ENCODE results near the gene RGS10.

The RGS10 gene

GRCh38 chr10:119555178-119555784, 12.8 kb upstream of the RGS10 start:
- TF ChIP-seq, protein P1, sequence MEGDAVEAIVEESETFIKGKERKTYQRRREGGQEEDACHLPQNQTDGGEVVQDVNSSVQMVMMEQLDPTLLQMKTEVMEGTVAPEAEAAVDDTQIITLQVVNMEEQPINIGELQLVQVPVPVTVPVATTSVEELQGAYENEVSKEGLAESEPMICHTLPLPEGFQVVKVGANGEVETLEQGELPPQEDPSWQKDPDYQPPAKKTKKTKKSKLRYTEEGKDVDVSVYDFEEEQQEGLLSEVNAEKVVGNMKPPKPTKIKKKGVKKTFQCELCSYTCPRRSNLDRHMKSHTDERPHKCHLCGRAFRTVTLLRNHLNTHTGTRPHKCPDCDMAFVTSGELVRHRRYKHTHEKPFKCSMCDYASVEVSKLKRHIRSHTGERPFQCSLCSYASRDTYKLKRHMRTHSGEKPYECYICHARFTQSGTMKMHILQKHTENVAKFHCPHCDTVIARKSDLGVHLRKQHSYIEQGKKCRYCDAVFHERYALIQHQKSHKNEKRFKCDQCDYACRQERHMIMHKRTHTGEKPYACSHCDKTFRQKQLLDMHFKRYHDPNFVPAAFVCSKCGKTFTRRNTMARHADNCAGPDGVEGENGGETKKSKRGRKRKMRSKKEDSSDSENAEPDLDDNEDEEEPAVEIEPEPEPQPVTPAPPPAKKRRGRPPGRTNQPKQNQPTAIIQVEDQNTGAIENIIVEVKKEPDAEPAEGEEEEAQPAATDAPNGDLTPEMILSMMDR (IDR thresholded peaks at IDR 0.05), result no peak

GRCh38 chr10:119550827-119551226, 8.3 kb upstream of the RGS10 start:
- TF ChIP-seq, protein P1 (IDR thresholded peaks at IDR 0.05), result no peak

DNA sequence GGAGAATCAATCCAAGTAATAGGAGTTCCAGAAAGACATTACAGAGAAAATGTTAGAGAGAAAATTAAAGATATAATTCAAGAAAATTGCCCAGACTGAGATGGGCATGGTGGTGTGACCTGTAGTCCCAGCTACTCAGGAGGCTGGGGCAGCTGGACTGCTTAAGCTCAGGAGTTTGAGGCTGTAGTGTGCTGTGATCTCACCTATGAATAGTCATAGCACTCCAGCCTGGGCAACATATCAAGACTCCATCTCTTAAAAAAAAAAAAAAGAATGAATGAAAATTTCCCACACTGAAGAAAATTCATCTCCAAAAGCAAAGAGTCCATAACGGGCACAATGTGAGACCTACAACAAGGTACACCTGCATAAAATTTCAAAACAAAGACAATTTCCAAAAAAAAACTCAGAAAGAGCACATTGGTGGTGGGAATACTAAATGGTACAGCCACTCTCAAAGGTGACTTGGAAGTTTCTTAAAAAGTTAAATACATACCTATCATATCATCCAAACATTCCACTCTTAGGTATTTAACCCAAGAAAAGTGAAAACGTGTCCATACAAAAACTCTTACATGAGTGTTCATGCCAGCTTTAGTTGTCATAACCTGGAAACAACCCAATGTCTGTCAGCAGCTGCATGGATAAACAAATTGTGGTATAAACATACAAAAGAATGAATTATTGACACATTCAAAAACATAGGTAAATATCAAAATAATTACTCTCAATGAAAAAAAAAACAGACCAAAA, 6.9 kb upstream of the RGS10 start:
- TF ChIP-seq, protein P1 (IDR thresholded peaks at IDR 0.05), result no peak

- TF ChIP-seq, protein P1 (IDR thresholded peaks at IDR 0.05), result no peak
Observed at GRCh38 chr10:119546009-119546408, 3.5 kb upstream of the RGS10 start.

GRCh38 chr10:119545310-119545709, 2.8 kb upstream of the RGS10 start:
- TF ChIP-seq, protein P1 (IDR thresholded peaks at IDR 0.05), result no peak

DNA sequence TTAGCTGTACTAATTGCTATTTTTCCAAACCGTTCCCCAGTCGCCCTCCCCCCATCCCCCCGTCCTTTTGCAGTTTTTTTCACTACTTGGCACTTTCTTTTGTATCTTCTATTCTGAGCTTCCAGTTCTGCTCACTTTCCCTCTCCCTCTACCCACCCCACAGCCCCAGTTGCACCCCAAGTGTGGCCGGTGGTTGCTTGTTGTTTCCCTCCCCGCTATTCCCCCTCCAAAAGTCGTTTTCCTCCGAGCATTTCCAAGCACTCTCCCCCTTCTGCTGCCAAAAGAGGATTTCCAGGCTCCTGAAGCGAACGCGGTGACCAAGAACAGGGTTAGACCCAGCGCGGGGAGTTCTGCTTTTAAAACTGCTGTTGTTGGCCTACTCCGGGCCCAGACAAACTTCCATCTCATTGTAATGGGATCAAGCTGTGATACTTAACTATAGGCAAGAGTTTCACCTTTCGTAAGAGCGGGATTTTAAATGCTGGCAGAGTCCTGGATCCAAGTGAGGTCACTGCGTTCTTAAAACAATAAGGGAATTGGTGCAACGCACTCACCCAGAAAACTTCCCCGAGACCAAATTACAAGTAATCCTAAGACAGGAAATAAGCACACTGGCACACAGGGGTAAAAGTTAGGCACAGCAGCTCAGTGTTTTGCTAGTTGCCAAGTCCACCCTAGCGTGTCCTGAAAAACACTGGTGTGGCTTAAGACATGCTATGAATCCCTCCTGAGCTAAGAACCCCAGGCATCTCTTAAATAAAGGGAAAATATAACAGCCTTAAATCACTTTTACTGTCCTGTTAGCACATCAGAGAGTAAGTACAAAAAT, 1.5 kb upstream of the RGS10 start:
- TF ChIP-seq, protein P1 (IDR thresholded peaks at IDR 0.05), result no peak

GRCh38 chr10:119542988-119543813, 682 bp upstream of the RGS10 start:
- TF ChIP-seq, protein P1 (IDR thresholded peaks at IDR 0.05), result peak; percentile 55
